ENCODE results near the gene EIF5.
"Not testable (repeated sequence)": the region's sequence is repeated elsewhere in the genome, so short reads cannot be mapped to it uniquely, and the experiment has no call there.

EIF5 gene

DNA sequence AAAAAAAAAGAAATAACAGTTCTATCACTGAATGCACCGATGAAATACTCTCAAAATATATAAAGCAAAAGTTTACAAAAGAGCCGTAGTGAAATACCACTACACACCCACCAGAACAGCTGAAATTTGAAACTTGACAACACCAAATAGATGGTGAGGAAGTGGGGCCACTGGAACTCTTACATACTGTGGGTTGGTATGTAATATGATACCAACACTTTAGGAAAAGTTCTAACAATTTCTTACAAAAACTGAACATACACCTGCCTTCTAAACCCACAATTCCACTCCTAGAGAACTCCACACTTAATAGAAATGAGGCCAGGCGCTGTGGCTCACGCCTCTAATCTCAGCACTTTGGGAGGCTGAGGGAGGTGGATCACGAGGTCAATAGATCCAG lies 14.1 kb downstream of the EIF5 start:
- Histone ChIP-seq H3K4me3 (ENCODE audit: low read length) (no peak overlapping the region), H3K9me3 (ENCODE audit: low read length) (no peaks in the 10 kb centered on the region), H2AFZ (ENCODE audit: low read depth, low read length) (no peak overlapping the region), H3K27me3 (ENCODE audit: insufficient read depth, low read length) (no peaks in the 10 kb centered on the region), H3K4me1 (ENCODE audit: insufficient read depth, low read length) (no peaks in the 10 kb centered on the region), H3K36me3 (ENCODE audit: insufficient read depth, low read length) (peaks cover 16% of the 10 kb centered on the region)

DNA sequence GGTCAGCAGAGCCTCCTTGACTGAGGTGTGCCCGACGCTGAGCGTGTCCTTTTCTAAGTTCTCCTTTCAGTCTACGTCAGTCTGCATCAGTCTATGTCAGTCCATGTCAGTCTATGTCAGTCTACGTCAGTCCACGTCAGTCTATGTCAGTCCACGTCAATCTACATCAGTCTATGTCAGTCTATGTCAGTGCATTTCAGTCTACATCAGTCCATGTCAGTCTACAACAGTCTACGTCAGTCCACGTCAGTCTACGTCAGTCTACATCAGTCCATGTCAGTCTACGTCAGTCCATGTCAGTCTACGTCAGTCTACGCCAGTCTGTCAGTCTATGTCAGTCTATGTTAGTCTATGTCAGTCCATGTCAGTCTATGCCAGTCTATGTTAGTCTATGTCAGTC lies 15.9 kb downstream of the EIF5 start:
- no peaks in the 10 kb centered on the region for H3K9me3 ChIP-seq (ENCODE audit: low read length)
- no peak overlapping the region for H3K4me3 ChIP-seq (ENCODE audit: low read length)
- no peaks in the 10 kb centered on the region for H3K4me1 ChIP-seq (ENCODE audit: insufficient read depth, low read length)
- no peaks in the 10 kb centered on the region for H3K36me3 ChIP-seq (ENCODE audit: insufficient read depth, low read length)
- no peaks in the 10 kb centered on the region for H3K27me3 ChIP-seq (ENCODE audit: insufficient read depth, low read length)
- no peak overlapping the region for H2AFZ ChIP-seq (ENCODE audit: low read depth, low read length)

DNA sequence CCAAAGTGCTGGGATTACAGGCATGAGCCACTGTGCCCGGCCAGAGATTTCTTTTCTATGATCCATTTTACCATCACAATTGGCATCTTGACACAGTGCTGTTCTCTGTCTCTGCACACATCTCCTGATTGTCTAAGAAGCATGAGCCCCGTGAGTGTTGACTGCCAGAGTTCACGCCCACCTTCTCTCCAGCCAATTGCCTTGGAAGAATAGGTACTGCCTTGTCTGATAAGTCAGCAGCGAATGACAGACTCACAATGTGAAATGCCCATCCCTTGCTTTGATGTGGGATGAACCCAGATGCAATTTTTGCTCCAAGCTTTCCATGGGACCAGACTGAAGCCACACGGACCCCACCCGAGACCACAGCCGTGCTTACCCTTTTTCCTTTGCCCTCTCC lies 19.3 kb downstream of the EIF5 start:
- H3K9me3 ChIP-seq (ENCODE audit: low read length), result no peaks in the 10 kb centered on the region
- no peaks in the 10 kb centered on the region for H3K4me1 ChIP-seq (ENCODE audit: insufficient read depth, low read length)
- no peak overlapping the region for H2AFZ ChIP-seq (ENCODE audit: low read depth, low read length)
- no peaks in the 10 kb centered on the region for H3K36me3 ChIP-seq (ENCODE audit: insufficient read depth, low read length)
- no peak overlapping the region for H3K4me3 ChIP-seq (ENCODE audit: low read length)
- no peaks in the 10 kb centered on the region for H3K27me3 ChIP-seq (ENCODE audit: insufficient read depth, low read length)

DNA sequence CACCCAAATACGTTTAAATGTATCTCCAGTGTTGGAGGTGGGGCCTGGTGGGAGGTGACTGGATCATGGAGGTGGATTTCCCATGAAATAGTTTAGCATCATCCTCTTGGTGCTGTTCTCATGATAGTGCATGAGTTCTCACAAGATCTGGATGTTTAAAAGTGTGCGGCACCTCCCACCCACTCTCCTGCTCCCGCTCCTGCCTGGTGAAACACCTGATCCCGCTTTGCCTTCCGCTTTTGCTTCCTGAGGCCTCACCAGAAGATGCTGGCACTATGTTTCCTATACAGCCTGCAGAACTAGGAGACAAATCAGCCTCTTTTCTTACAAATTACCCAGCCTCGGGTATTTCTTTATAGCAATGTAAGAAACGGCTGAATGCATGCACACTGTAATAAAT lies 20.1 kb downstream of the EIF5 start:
- no peak overlapping the region for H2AFZ ChIP-seq (ENCODE audit: low read depth, low read length)
- H3K36me3 ChIP-seq (ENCODE audit: insufficient read depth, low read length), result no peaks in the 10 kb centered on the region
- no peak overlapping the region for H3K4me3 ChIP-seq (ENCODE audit: low read length)
- no peaks in the 10 kb centered on the region for H3K9me3 ChIP-seq (ENCODE audit: low read length)
- no peaks in the 10 kb centered on the region for H3K27me3 ChIP-seq (ENCODE audit: insufficient read depth, low read length)
- no peaks in the 10 kb centered on the region for H3K4me1 ChIP-seq (ENCODE audit: insufficient read depth, low read length)

DNA sequence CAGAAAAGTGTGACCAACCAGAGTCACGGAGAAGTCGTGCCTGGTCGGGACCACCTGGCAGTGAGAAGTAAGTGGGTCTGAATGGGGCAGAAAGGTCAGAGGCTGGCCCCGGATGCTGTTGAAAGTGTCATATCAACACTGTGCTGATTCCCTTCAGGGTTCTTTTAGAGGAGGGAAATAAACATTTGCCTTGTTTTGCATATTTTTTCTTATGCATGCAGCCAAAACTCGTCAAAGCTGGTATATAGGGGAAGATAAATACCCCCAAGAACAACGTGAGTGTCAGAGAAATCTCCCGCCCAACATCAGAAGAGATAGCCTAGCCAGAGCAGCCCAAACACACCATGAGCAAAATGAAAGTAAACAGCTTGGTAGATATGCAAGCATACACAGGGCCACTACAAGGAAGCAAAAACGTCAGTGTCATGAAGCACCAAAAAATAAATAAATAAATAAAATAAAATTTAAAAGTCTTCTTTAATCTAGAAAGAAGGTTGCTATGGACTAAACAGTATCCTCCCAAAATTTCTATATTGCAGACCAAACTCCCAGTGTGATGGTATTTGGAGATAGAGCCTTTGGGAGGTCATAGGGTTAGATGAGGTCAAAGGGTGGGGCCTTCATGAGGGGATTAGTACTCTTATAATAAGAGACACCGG lies 22.1 kb downstream of the EIF5 start:
- Histone ChIP-seq H3K4me3 (ENCODE audit: low read length) (no peak overlapping the region), H3K27me3 (ENCODE audit: insufficient read depth, low read length) (no peaks in the 10 kb centered on the region), H2AFZ (ENCODE audit: low read depth, low read length) (no peak overlapping the region), H3K4me1 (ENCODE audit: insufficient read depth, low read length) (no peaks in the 10 kb centered on the region), H3K9me3 (ENCODE audit: low read length) (no peaks in the 10 kb centered on the region), H3K36me3 (ENCODE audit: insufficient read depth, low read length) (no peaks in the 10 kb centered on the region)

DNA sequence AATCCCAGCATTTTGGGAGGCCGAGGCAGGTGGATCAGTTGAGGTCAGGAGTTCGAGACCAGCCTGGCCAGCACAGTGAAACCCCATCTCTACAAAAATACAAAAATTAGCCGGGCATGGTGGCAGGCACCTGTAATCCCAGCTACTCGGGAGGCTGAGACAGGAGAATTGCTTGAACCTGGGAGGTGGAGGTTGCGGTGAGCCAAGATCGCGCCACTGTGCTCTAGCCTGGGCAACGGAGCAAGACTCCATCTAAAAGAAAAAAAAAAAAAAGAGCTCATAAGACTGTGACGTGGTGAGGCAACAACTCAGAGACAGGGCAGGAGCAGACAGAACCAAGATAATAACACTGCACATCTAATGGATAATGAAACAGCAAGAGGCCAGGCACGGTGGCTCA lies 23.5 kb downstream of the EIF5 start:
- H3K9me3 ChIP-seq (ENCODE audit: low read length); H2AFZ ChIP-seq (ENCODE audit: low read depth, low read length); H3K27me3 ChIP-seq (ENCODE audit: insufficient read depth, low read length); H3K36me3 ChIP-seq (ENCODE audit: insufficient read depth, low read length); H3K4me3 ChIP-seq (ENCODE audit: low read length); H3K4me1 ChIP-seq (ENCODE audit: insufficient read depth, low read length): not testable (repeated sequence)

DNA sequence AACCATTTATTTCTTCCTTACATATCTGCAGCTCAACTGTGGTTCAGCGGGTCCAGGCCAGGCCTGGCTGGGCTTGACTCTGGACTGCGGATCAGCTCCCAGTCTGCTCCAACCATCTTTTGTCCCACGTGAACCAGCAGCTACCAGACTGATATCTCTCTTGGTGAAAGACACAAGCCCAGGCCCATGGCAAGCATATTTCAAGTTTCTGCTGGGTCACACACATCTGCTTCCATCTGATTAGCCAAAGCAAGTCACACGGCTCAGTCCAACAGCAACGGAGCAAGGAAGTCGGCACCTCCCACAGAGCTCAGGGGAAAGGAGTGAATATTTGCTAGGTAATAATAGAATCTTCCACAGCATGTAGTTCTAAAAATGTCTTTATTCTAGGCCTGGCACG lies 26.5 kb downstream of the EIF5 start:
- Histone ChIP-seq H3K4me3 (ENCODE audit: low read length) (no peak overlapping the region), H2AFZ (ENCODE audit: low read depth, low read length) (no peak overlapping the region), H3K4me1 (ENCODE audit: insufficient read depth, low read length) (no peaks in the 10 kb centered on the region), H3K27me3 (ENCODE audit: insufficient read depth, low read length) (no peaks in the 10 kb centered on the region), H3K9me3 (ENCODE audit: low read length) (peaks cover 2% of the 10 kb centered on the region), H3K36me3 (ENCODE audit: insufficient read depth, low read length) (no peaks in the 10 kb centered on the region)

DNA sequence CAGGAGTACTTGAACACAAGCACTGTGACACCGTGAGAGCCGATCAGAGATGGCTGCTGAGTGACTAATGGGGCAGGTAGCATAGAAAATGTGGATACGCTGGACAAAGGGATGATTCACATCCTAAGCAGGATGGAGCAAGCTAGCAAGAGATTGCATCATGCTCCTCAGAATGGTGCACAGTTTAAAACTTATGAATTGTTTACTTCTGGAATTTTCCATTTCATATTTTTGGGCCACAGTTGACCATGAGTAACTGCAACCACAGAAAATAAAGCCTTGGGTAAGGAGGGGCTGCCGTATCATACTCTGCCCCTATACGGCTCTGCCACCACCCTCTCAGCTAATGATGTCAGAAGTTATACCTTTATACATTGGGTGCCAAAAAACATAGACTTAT lies 27.8 kb downstream of the EIF5 start:
- H3K4me3 ChIP-seq (ENCODE audit: low read length), result no peak overlapping the region
- H3K4me1 ChIP-seq (ENCODE audit: insufficient read depth, low read length), result no peaks in the 10 kb centered on the region
- peaks cover 2% of the 10 kb centered on the region for H3K9me3 ChIP-seq (ENCODE audit: low read length)
- no peaks in the 10 kb centered on the region for H3K27me3 ChIP-seq (ENCODE audit: insufficient read depth, low read length)
- H2AFZ ChIP-seq (ENCODE audit: low read depth, low read length), result no peak overlapping the region
- H3K36me3 ChIP-seq (ENCODE audit: insufficient read depth, low read length), result no peaks in the 10 kb centered on the region

DNA sequence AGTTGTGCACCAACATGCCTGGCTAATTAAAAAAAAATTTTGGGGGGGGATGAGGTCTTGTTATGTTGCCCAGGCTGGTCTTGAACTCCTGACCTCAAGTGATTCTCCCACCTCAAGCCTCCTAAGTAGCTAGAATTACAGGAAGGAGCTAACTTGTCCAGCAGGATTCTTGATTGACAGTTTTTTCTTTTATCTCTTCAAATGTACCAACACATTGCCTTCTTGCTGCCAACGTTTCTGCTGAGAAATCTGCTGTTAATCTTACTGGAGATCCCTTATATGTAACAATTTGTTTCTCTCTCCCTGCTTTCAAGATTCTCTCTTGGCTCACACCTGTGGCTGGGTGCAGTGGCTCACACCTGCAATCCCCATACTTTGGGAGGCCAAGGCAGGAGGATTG lies 28.7 kb downstream of the EIF5 start:
- no peaks in the 10 kb centered on the region for H3K27me3 ChIP-seq (ENCODE audit: insufficient read depth, low read length)
- H2AFZ ChIP-seq (ENCODE audit: low read depth, low read length), result no peak overlapping the region
- no peaks in the 10 kb centered on the region for H3K36me3 ChIP-seq (ENCODE audit: insufficient read depth, low read length)
- H3K9me3 ChIP-seq (ENCODE audit: low read length), result peaks cover 2% of the 10 kb centered on the region
- H3K4me3 ChIP-seq (ENCODE audit: low read length), result no peak overlapping the region
- no peaks in the 10 kb centered on the region for H3K4me1 ChIP-seq (ENCODE audit: insufficient read depth, low read length)

DNA sequence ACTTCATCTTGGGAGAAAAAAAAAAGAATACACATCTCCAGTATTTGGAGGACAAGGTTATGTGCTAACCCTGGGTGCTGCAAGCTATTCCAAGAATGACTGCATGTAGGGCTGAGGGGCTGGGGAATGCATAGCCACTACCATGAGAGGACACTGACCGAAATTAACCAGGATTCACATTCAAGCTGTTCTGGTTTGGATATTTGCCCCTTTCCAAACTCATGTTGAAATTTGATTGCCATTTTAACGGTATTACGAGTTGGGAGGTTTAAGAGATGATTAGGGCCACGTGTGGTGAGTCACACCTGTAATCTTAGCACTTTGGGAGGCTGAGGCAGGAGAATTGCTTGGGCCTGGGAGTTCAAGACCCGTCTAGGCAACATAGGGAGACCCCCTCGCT lies 32.7 kb downstream of the EIF5 start:
- Histone ChIP-seq H3K9me3 (ENCODE audit: low read length) (peaks cover under 1% of the 10 kb centered on the region), H3K4me1 (ENCODE audit: insufficient read depth, low read length) (no peaks in the 10 kb centered on the region), H3K36me3 (ENCODE audit: insufficient read depth, low read length) (no peaks in the 10 kb centered on the region), H3K27me3 (ENCODE audit: insufficient read depth, low read length) (no peaks in the 10 kb centered on the region), H2AFZ (ENCODE audit: low read depth, low read length) (no peak overlapping the region), H3K4me3 (ENCODE audit: low read length) (no peak overlapping the region)

DNA sequence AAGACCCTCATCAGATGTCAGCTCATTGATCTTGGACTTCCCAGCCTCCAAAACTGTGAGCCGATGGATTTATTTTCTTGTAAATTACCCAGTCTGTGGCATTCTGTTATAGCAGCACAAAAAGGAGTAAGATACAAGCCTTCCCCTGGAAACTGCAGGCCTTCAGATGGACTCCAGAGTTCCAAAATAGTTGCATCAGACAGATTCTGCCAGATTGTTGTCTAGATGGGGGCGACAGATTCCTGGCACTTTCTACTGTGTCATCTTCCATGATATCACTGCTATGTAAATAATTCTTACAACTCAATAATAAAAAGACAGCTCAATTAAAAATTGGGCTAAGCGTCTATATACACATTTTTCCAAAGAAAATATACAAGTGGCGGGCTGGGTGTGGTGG lies 34.0 kb downstream of the EIF5 start:
- Histone ChIP-seq H3K27me3 (ENCODE audit: insufficient read depth, low read length) (no peaks in the 10 kb centered on the region), H3K4me1 (ENCODE audit: insufficient read depth, low read length) (peaks cover 6% of the 10 kb centered on the region), H3K9me3 (ENCODE audit: low read length) (no peaks in the 10 kb centered on the region), H3K4me3 (ENCODE audit: low read length) (no peak overlapping the region), H3K36me3 (ENCODE audit: insufficient read depth, low read length) (no peaks in the 10 kb centered on the region), H2AFZ (ENCODE audit: low read depth, low read length) (no peak overlapping the region)

DNA sequence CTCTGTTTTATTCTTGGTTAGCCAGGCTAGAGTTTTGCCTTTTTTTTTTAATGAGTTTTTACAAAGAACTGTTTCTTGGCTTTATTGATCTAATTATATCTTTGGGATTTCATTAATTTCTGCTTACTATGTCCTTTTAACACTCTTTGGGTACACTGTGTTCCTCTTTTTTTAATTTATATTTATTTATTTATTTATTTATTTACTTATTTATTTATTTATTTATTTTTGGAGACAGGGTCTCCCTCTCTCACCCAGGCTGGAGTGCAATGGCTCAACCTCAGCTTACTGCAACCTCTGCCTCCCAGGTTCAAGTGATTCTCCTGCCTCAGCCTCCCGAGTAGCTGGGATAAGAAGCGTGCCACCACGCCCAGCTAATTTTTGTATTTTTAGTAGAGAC lies 36.0 kb downstream of the EIF5 start:
- Histone ChIP-seq H3K9me3 (ENCODE audit: low read length) (no peaks in the 10 kb centered on the region), H3K4me3 (ENCODE audit: low read length) (no peak overlapping the region), H3K4me1 (ENCODE audit: insufficient read depth, low read length) (peaks cover 6% of the 10 kb centered on the region), H3K36me3 (ENCODE audit: insufficient read depth, low read length) (no peaks in the 10 kb centered on the region), H3K27me3 (ENCODE audit: insufficient read depth, low read length) (no peaks in the 10 kb centered on the region), H2AFZ (ENCODE audit: low read depth, low read length) (no peak overlapping the region)

DNA sequence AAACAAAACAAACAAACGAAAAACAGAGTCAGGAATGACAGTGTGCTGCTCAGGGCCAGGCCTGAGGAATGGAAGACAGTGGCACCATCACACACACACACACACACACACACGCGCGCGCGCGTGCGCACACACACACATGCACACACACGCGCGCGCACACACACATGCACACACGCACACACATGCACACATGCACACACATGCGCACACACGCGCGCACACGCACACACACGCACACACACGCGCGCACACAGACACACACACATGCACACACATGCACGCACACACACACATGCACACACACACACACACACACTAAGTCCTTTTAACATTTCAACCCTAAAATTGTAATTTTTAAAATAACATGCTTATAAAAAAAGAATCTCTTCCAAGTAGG lies 38.0 kb downstream of the EIF5 start:
- Histone ChIP-seq H2AFZ (ENCODE audit: low read depth, low read length) (no peak overlapping the region), H3K9me3 (ENCODE audit: low read length) (no peaks in the 10 kb centered on the region), H3K36me3 (ENCODE audit: insufficient read depth, low read length) (no peaks in the 10 kb centered on the region), H3K27me3 (ENCODE audit: insufficient read depth, low read length) (no peaks in the 10 kb centered on the region), H3K4me3 (ENCODE audit: low read length) (no peak overlapping the region), H3K4me1 (ENCODE audit: insufficient read depth, low read length) (peaks cover 6% of the 10 kb centered on the region)

DNA sequence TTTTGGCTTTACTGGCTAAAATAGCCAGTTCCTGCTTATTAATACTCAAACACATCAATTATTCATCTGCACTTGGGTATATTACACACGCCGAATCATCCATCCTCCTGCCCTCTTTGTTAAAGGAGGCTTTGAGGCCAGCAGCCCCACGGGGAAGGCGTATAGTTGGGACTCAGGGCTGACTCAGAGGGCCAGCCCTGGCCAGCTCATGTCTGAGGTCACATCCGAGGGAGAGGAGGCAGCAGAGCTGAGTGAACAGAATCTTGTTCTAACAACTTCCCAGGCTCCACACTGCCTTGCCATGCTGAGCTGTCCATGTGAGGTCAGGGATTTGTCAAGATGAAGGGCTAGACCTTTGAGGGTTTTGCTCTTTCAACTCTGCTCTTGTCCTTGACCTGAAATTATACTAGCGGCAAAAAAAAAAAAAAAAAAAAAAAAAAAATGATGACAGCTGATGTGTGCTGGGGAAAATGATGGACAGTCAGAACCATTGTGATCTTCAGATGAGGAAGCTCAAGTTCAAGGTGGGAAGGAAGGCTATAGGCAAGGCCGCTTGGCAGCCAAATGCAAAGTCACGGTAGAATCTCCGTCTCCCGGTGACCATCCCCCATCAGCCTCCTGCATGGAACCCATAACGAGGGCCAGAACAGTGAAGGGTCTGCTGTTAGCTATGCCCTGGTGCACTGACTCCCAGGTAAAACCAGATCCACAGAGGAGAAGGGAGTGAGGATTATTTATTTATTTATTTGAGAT lies 38.7 kb downstream of the EIF5 start:
- Histone ChIP-seq H3K36me3 (ENCODE audit: insufficient read depth, low read length) (no peaks in the 10 kb centered on the region), H2AFZ (ENCODE audit: low read depth, low read length) (no peak overlapping the region), H3K27me3 (ENCODE audit: insufficient read depth, low read length) (no peaks in the 10 kb centered on the region), H3K4me3 (ENCODE audit: low read length) (no peak overlapping the region), H3K9me3 (ENCODE audit: low read length) (no peaks in the 10 kb centered on the region), H3K4me1 (ENCODE audit: insufficient read depth, low read length) (peaks cover 6% of the 10 kb centered on the region)
